GM18909 (cell line): ENCODE data around the gene AADACL3.
"Not testable (repeated sequence)": the region's sequence is repeated elsewhere in the genome, so short reads cannot be mapped to it uniquely, and the experiment has no call there.

ENCODE experiments used
- ATAC-seq: cut with Tn5 transposase; IDR thresholded peaks from one replicate; pipeline ENCODE4 v1.9.1; 2021; ENCODE audit warnings: mild to moderate bottlenecking; ENCODE audit not compliant: unreplicated experiment, poor library complexity

Gene AADACL3

GRCh38 chr1:12713651-12714050 lies 2.3 kb upstream of the AADACL3 start:
- not testable (repeated sequence) for ATAC-seq

- no peak for ATAC-seq
These were observed 1.0 kb upstream of the AADACL3 start for GRCh38 chr1:12714710-12715475.

GRCh38 chr1:12717301-12717838 lies 1.5 kb downstream of the AADACL3 start:
- no peak for ATAC-seq

GRCh38 chr1:12722626-12723025 lies 6.7 kb downstream of the AADACL3 start:
- ATAC-seq = no peak

GRCh38 chr1:12728391-12728790 lies 12.5 kb downstream of the AADACL3 start:
- no peak for ATAC-seq

GRCh38 chr1:12730156-12730555 lies 14.2 kb downstream of the AADACL3 start:
- no peak for ATAC-seq

GRCh38 chr1:12731084-12731483 lies 15.2 kb downstream of the AADACL3 start:
- not testable (repeated sequence) for ATAC-seq

GRCh38 chr1:12734651-12735050 lies 18.7 kb downstream of the AADACL3 start:
- ATAC-seq = no peak

- ATAC-seq = no peak
These were observed 23.0 kb downstream of the AADACL3 start for GRCh38 chr1:12738934-12739333.

GRCh38 chr1:12739613-12740012 lies 23.7 kb downstream of the AADACL3 start:
- ATAC-seq = no peak

- ATAC-seq = no peak
These were observed 26.0 kb downstream of the AADACL3 start for GRCh38 chr1:12741946-12742345.

GRCh38 chr1:12745126-12745991 lies 29.4 kb downstream of the AADACL3 start:
- no peak for ATAC-seq

- no peak for ATAC-seq
These were observed 30.0 kb downstream of the AADACL3 start, which contains the start of gene CFAP107 for GRCh38 chr1:12745992-12746323. TSS of gene CFAP107 (plus strand) at chr1:12746200. CDS start at chr1:12746431, 231 bp downstream.

- ATAC-seq = no peak
These were observed 33.0 kb downstream of the AADACL3 start for GRCh38 chr1:12748778-12749355.

- ATAC-seq = no peak
These were observed 38.8 kb downstream of the AADACL3 start for GRCh38 chr1:12754738-12755137.

- no peak for ATAC-seq
These were observed 40.4 kb downstream of the AADACL3 start for GRCh38 chr1:12756273-12756672.

- ATAC-seq = no peak
These were observed 41.0 kb downstream of the AADACL3 start for GRCh38 chr1:12756768-12757413.

GRCh38 chr1:12757836-12758235 lies 41.9 kb downstream of the AADACL3 start:
- ATAC-seq = no peak

GRCh38 chr1:12760256-12760795 lies 44.4 kb downstream of the AADACL3 start:
- ATAC-seq = no peak

GRCh38 chr1:12761781-12762180 lies 45.9 kb downstream of the AADACL3 start:
- ATAC-seq = no peak
